ENCODE data around the gene EFCAB12.
A peak's percentile ranks its signal among the peaks of the same experiment; 100 is the strongest.

EFCAB12 gene

DNA sequence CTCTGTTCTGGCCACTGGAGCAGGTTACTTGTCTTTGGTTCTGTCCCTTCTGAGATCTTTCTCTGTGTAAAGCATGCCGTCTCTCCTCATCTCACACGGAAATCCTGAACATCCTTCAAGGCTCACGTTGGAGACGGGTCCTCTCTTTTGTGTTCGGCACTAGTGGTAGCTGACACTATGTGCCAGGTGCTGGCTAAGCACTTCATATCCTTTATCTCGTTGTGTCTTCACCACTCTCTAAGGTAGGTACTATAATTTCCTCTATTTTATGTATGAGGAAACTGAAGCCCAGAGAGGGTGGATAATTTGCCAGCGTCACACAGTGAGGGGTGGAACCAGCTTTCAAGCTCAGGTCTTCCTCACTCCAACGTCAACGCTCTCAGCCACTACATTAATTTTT, 12.8 kb upstream of the EFCAB12 start:
- peak overlapping the region; percentile 95 for H3K4me3 ChIP-seq (ENCODE audit: low read depth, low read length)
- TF ChIP-seq, protein P1, sequence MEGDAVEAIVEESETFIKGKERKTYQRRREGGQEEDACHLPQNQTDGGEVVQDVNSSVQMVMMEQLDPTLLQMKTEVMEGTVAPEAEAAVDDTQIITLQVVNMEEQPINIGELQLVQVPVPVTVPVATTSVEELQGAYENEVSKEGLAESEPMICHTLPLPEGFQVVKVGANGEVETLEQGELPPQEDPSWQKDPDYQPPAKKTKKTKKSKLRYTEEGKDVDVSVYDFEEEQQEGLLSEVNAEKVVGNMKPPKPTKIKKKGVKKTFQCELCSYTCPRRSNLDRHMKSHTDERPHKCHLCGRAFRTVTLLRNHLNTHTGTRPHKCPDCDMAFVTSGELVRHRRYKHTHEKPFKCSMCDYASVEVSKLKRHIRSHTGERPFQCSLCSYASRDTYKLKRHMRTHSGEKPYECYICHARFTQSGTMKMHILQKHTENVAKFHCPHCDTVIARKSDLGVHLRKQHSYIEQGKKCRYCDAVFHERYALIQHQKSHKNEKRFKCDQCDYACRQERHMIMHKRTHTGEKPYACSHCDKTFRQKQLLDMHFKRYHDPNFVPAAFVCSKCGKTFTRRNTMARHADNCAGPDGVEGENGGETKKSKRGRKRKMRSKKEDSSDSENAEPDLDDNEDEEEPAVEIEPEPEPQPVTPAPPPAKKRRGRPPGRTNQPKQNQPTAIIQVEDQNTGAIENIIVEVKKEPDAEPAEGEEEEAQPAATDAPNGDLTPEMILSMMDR (IDR thresholded peaks at IDR 0.05; ENCODE audit: low read depth, low read length), result no peak
- in situ Hi-C loops (cut with HindIII; ENCODE audit: low sequenced_read_pairs), result no loop called here
- no peak for DNase-seq (ENCODE audit: low read depth, low spot score)

DNA sequence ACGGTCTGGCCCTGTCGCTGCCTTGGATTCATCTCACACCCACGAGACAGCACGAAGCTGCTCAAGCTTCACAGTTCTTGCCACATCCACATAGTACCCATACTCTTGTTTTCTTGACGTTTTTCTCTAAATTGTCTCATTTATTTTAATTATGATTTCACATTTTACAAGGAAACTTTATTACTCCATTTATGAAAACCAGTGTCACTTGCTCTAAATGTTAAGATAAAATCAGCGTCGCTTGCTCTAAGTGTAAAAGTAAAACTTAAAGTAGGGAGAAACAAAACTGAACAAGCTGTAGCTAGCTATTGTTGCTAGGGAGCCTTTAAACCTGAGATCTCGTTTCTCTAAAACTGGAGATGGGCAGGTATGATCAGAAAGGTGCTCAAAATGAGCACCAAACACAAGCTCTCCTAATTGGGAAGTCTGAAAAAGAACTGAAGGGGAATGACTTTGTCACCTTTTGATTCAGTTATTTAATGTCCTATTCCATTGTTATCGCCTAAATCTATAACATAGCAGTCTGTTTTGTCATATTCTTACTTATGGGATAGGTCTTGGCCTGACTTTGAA, 12.3 kb upstream of the EFCAB12 start:
- in situ Hi-C loops (cut with HindIII; ENCODE audit: low sequenced_read_pairs), result no loop called here
- DNase-seq (ENCODE audit: low read depth, low spot score), result no peak
- TF ChIP-seq, protein P1 (IDR thresholded peaks at IDR 0.05; ENCODE audit: low read depth, low read length), result no peak
- H3K4me3 ChIP-seq (ENCODE audit: low read depth, low read length), result peak overlapping the region; percentile 95

DNA sequence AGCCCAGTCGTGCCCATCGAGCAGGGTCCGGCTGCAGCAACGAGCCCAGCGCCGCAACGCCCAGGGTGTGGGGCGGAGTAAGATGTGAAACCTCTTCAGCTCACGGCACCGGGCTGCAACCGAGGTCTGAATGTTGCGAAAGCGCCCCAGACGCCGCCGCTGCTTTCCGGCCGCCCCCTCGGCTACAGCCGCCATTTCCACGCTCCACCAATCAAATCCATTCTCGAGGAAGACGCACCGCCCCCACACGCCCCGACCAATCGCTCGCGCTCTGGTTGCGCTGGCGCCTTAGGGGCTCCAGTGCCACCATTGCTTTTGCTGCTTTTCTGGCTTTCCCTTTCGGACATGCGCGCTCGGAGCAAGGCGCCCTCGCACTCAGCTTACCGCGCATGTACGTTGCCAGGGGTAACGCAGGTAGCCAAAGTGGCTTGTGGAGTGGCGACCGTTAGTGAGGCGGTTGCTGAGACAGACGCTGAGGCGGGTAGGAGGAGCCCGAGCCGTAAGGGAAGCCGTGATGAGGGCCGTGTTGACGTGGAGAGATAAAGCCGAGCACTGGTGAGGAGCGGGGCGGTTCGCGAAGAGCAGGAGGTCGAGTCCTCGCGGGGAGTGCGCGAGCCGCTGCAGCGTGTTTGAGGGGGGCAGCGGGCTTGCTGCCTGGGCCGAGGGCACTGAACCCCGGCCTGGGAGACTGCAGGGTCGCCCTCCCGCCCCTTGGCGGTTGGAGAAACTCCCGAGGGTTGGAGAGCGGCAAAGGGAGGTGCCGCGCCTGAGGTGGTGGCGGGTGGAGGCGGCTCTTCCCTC, 11.6 kb upstream of the EFCAB12 start, which contains the start of the genes IFT122 and MBD4:
IFT122 (plus strand) TSS at position 408 of the 801 bp plus-strand sequence; CDS start at position 515, 107 bp downstream.
MBD4 (minus strand) TSS at position 132 of the 801 bp plus-strand sequence; CDS start at position 17, 115 bp downstream.
- TF ChIP-seq, protein P1 (IDR thresholded peaks at IDR 0.05; ENCODE audit: low read depth, low read length), result no peak
- peak; percentile 100 for DNase-seq (ENCODE audit: low read depth, low spot score)
- peak within 1 kb of the TSS; percentile 95 for H3K4me3 ChIP-seq (ENCODE audit: low read depth, low read length)
- in situ Hi-C loops (cut with HindIII; ENCODE audit: low sequenced_read_pairs), result no loop called here

DNA sequence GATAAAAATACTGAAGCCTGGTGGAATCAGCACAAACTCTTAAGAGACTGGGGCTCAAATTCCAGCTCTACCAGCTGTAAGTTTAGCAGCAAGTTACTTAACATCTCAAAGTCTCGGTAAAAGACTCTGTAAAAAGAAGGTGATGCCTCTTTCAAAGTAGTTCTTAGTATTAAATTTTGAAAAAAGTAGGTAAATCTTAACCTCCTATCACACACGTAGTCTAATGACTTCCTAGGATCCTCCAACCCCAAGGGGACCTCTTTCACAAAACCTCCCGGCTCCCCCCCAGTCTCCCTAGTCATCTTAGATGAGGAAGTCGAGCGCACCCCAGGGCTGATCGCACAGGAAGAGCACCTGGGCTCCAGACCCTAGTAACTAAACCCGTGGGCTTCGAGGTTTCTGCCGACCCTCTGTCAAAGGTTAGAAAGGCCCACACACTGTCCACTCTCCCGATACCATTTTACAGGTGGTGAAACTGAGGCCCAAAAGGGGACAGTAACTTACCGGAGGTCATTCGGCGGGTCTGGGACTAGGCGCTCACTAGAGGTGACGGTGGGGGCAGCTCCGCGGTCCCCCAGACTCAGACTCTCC, 10.9 kb upstream of the EFCAB12 start:
- TF ChIP-seq, protein P1 (IDR thresholded peaks at IDR 0.05; ENCODE audit: low read depth, low read length), result no peak
- peak overlapping the region; percentile 95 for H3K4me3 ChIP-seq (ENCODE audit: low read depth, low read length)
- DNase-seq (ENCODE audit: low read depth, low spot score), result peak; percentile 19
- in situ Hi-C loops (cut with HindIII; ENCODE audit: low sequenced_read_pairs), result no loop called here

DNA sequence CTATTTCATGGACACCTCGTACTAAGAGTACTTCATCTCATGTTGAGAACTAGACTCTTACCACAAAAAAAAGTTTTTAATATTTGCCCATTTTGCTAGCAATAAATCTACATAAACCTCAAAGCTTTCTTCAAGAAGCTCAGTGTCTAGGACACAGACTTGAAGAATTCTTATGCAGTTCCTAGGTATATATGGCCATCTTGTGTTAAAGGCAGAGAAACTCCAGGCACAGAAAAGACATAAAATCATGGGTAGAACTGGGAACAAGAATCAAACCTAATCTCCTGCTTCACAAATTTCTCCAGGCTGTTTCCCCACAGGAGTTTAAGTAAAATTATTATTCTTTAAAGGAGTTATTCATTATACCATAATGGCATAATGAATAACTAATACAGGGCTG, 6.9 kb upstream of the EFCAB12 start:
- DNase-seq (ENCODE audit: low read depth, low spot score), result no peak
- H3K4me3 ChIP-seq (ENCODE audit: low read depth, low read length), result no peak overlapping the region
- in situ Hi-C loops (cut with HindIII; ENCODE audit: low sequenced_read_pairs), result no loop called here
- TF ChIP-seq, protein P1 (IDR thresholded peaks at IDR 0.05; ENCODE audit: low read depth, low read length), result no peak

DNA sequence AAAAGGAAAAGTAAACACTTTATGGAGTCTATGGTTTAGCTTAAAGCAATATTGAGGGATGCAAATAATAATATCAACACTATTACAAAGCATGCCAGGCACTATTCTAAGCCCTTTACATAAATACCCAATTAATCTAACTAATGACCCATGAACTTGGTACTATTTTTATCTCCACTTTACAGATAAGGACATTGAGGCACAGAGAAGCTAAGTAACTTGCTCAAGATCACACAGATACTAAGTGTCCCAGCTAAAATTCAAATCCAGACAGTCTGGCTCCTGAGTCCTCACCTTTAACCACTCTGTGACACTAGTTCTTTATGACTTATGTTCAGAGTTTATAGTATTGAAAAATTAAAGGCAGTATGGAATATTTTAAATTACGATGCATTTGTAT, 5.7 kb upstream of the EFCAB12 start:
- DNase-seq (ENCODE audit: low read depth, low spot score), result no peak
- TF ChIP-seq, protein P1 (IDR thresholded peaks at IDR 0.05; ENCODE audit: low read depth, low read length), result no peak
- in situ Hi-C loops (cut with HindIII; ENCODE audit: low sequenced_read_pairs), result no loop called here
- no peak overlapping the region for H3K4me3 ChIP-seq (ENCODE audit: low read depth, low read length)
